Caki2 (cell line): ENCODE results near the gene OTOG. TPM values are rescaled to one million over a fixed set of nuclear protein-coding genes. Genes with fewer than 3 reads are reported as not detected.

ENCODE experiments used
- DNase-seq: peaks from one replicate; pipeline ENCODE4 v3.0.0-alpha.2; 2015; ENCODE audit warnings: low read depth
- in situ Hi-C: cut with HindIII; loops from 2 replicates; pipeline ENCODE4 v1.10.0; 2016; ENCODE audit warnings: low sequenced_read_pairs, low pct_unique_long_range_greater_than_20kb, mixed read lengths
- total RNA-seq: library from RNA; depleted of rRNA; stranded (reverse); fragments of >200 nt; shearing (Covaris generic); gene quantifications from 2 replicates; pipeline ENCODE4 v1.2.3, GENCODE V29; 2014; ENCODE audit warnings: low replicate concordance

The OTOG gene
- total RNA-seq, 1 experiment from 2014 or later = not detected

GRCh38 chr11:17532784-17533183, 14.3 kb upstream of the OTOG start:
- in situ Hi-C loops = no loop called here
- no peak for DNase-seq

- DNase-seq = no peak
- in situ Hi-C loops = no loop called here
These were observed 13.7 kb upstream of the OTOG start for GRCh38 chr11:17533341-17533740.

- DNase-seq = no peak
- in situ Hi-C loops = no loop called here
These were observed 13.2 kb upstream of the OTOG start for GRCh38 chr11:17533778-17534415.

DNA sequence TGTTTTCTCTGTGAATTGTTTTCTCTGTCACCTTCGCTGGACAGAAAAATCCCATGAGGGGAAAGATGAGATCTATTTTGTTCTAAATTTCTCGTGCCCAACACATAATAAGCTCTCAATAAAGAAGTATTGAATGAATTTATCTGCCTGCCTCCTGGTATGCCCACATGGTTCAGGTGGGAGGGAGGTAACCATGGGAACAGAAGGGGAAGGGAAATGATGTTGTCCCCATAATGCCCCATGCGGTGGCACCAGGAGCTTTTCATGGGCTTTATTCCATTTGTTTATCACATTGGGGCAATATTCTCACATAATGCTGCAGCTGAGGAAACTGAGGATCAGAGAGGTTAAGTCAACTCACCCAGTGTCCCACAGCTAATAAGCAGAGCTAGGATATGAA, 11.6 kb upstream of the OTOG start:
- in situ Hi-C loops = no loop called here

GRCh38 chr11:17537261-17537660, 9.8 kb upstream of the OTOG start:
- no peak for DNase-seq
- in situ Hi-C loops = no loop called here

More for the DNA sequence above, 11.6 kb upstream of the OTOG start:
- DNase-seq = no peak

GRCh38 chr11:17538054-17538453, 9.0 kb upstream of the OTOG start:
- in situ Hi-C loops = no loop called here
- no peak for DNase-seq

DNA sequence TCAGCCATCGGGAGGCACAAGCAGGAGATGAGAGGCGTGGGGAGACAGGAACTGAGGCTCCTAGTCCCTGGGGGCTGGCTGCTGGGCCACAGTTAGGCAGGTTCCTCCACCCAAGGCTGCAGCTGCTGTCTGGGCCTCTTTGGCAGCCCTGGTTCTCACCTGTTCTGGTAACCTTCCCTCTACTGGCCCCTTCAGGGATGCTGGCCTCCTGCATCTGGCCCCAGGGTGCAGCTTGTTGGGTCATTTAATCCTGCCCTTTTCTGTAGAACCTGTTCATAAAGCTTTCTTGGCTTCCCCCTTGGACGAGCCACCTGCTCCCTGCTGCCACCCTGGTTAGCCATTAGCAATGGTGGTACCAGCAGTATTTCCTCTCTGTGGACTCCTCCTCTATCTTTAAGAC, 8.3 kb upstream of the OTOG start:
- DNase-seq = no peak
- in situ Hi-C loops = no loop called here

GRCh38 chr11:17540807-17541206, 6.3 kb upstream of the OTOG start:
- no peak for DNase-seq
- in situ Hi-C loops = no loop called here

DNA sequence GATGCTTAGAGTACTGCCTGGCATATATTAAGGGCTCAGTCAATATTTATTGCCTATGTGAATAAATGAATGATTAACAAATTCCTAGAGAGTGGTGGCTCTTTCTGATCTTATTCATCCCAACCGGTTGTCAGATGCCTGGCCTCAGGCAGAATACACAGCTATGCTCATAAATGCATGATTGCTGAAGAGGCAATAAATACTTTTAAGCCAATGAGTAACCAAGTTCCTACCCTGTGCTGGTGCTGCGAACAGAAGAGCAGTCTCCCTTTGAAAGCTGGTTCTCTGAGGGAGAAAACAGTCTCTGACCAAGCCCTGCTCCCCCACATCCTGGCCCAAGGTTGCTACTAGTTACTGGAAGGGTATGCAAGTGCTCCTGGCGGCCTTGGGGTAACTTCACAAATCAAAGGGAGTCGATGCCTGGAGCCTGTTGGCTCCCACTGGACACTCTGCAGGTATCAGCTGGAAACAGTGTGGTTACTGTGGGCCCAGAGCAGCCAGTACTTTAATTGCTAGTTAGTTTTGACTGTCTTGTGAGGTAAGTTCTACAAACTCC, 5.7 kb upstream of the OTOG start:
- in situ Hi-C loops = no loop called here

DNA sequence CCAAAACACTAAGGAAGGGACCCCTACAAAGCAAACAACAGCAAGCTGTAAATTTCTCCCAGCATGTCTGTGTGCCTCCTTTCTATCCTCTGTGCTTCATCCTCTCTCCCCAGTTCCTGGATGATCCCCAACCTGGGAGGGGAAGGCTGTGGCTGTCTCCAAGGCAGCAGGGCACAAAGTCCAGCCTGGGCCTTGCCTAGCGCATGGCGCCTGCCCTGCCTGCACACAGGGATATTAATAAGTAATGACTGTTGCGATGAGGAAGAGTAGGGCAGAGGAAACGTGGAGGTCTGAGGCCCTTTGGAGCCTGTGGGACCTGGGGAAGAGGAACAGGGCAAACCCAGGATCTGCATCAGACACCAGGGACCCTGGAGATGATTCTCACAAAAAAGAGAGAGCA, 4.8 kb upstream of the OTOG start:
- in situ Hi-C loops = no loop called here
- DNase-seq = peak; percentile 19

More for the DNA sequence above, 5.7 kb upstream of the OTOG start:
- peak; percentile 7 for DNase-seq

DNA sequence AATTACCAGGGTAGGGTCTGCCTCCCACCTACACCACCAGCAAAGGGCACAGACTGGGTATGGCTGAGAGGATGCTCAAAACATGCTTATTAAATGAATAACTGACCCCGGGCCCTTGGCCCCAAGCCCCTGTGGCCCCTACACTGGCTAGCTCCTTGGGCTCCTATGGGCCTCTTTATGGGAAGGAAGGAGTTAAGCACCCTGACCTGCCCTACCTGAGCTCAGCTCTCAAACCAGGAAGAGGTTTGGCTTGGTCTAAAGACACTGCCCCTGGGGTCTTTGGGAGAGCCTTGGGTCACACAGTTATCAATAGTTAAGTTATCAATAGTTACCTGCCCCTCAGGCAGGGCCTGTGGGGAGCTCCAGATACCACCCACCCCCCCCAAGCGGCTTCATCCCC, 4.0 kb upstream of the OTOG start:
- in situ Hi-C loops = no loop called here

DNA sequence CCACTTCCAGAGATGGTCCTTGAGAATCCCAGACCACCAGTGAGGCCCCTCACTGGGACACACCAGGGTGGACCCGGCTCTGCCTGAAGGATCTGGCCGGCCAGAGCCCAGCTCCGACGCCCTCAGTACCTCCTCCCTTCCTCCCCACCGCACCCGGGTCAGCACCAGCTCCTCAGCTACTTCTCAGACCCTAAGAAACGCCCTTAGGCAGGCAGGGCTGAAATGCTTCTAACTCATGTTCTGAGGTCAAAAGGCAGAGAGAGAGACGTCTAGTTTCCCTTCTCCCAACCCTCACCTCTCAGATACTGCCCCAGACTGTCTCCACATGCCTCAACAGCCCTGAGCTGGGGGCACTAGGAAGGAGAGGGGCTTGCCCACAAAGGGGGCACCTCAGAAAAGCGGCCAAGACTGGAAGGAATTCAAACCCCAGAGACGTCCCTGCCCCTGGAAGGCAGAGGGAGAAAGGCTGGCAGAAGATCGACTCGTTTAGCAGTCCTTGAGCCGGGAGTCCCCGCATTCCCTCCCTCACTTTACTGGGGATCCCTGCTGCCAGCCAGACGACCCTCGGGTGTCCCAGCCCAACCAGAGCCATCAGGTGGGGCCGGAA, 3.4 kb upstream of the OTOG start:
- in situ Hi-C loops = no loop called here
- no peak for DNase-seq

More for the DNA sequence above, 4.0 kb upstream of the OTOG start:
- no peak for DNase-seq

GRCh38 chr11:17544181-17544622, 2.9 kb upstream of the OTOG start, which contains the start of gene USH1C:
USH1C (minus strand) TSS chr11:17544416; CDS start chr11:17544307, 109 bp downstream.
- no peak for DNase-seq
- in situ Hi-C loops = no loop called here

- DNase-seq = no peak
- in situ Hi-C loops = no loop called here
These were observed 819 bp upstream of the OTOG start for GRCh38 chr11:17546240-17546639.

- DNase-seq = no peak
- in situ Hi-C loops = no loop called here
These were observed 873 bp downstream of the OTOG start for GRCh38 chr11:17547932-17548331.

- no peak for DNase-seq
- in situ Hi-C loops = no loop called here
These were observed 1.4 kb downstream of the OTOG start for GRCh38 chr11:17548444-17548843.

DNA sequence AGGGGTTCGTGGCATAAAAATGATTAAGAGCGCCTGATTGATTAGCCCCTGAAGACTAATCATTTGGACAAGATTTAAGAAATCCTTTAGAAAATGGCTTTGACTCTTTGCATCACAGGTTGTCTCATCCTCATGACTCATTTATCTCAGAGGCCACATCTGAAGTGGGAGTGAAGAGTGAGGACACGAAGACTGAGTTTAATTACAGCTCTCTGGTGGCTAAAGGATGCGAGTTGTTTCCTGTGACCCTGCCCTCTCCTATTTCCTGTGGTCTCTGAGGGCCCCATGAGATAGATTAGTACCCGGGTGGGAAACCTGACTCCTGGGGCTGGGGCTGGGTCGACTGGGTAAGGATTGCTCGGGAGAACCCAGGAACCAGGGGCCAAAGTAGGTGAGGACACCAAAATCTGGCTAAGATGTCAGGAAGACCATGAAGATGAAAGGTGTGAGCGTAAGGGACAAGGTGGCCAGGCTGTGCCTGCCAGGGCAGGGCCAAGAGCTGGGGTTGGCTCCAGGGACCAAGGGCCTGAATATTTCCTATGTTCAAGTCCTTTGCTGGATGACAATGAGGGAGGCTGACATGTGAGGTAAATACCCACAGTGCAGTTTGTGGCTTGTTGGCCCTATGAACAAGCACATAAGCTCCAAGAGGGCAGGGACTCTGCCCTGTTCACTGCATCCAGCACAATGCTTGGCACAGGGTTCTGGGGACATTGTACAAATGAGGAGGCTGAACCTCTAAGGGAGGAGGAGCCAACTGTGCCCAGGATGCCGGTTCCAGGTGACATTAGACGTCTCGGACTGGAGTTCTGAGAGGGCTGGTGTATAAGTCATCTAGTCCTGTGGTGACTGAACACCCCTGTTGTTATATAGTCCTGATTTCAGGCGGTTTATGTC, 3.6 kb downstream of the OTOG start:
- DNase-seq = no peak
- in situ Hi-C loops = no loop called here

GRCh38 chr11:17551347-17552040, 4.4 kb downstream of the OTOG start:
- in situ Hi-C loops = no loop called here

More at GRCh38 chr11:17551347-17552040, 4.4 kb downstream of the OTOG start:
- DNase-seq = no peak
